Coronary artery (tissue), 2 donors: ENCODE measurements around the gene TTYH2.
"Not testable (repeated sequence)": the region's sequence is repeated elsewhere in the genome, so short reads cannot be mapped to it uniquely, and the experiment has no call there.

Experiments used
- DNase-seq: peaks from one replicate; pipeline ENCODE4 v3.0.0-alpha.2; 2017; ENCODE audit warnings: low spot score
- H3K27ac ChIP-seq, 2 donors: fragments of 200-600 bp; sonication (generic); one replicate each; pipeline ENCODE4 v1.5.1; 2016 to 2019
- H3K4me3 ChIP-seq: fragments of 200-600 bp; sonication (generic); 2 replicates; pipeline ENCODE4 v1.5.1; 2016; ENCODE audit warnings: mild to moderate bottlenecking, moderate library complexity
- CTCF ChIP-seq: fragments of 200-600 bp; sonication (generic); IDR thresholded peaks from one replicate; pipeline ENCODE4 v1.5.1; 2019; ENCODE audit warnings: antibody characterized with exemption

The TTYH2 gene

GRCh38 chr17:74277935-74278334 is 64.6 kb downstream of the TTYH2 start:
- no peak for TF ChIP-seq CTCF
- Histone ChIP-seq H3K4me3 (no peak overlapping the region), H3K27ac (no peak overlapping the region)
- DNase-seq, result no peak

- not testable (repeated sequence) for DNase-seq, H3K27ac ChIP-seq, H3K4me3 ChIP-seq
These were observed 66.2 kb downstream of the TTYH2 start for GRCh38 chr17:74279617-74280016.

GRCh38 chr17:74280093-74280513 is 66.7 kb downstream of the TTYH2 start:
- DNase-seq, result no peak
- no peak overlapping the region for H3K27ac ChIP-seq
- no peak overlapping the region for H3K4me3 ChIP-seq
- no peak for TF ChIP-seq CTCF

GRCh38 chr17:74281799-74282198 is 68.4 kb downstream of the TTYH2 start:
- no peak for DNase-seq
- no peak overlapping the region for H3K27ac ChIP-seq
- TF ChIP-seq CTCF, result no peak
- no peak overlapping the region for H3K4me3 ChIP-seq

GRCh38 chr17:74282274-74282586 is 68.9 kb downstream of the TTYH2 start:
- not testable (repeated sequence) for H3K27ac ChIP-seq

GRCh38 chr17:74282587-74283370 is 69.4 kb downstream of the TTYH2 start:
- no peak for TF ChIP-seq CTCF
- no peak for DNase-seq
- Histone ChIP-seq H3K27ac (no peak overlapping the region), H3K4me3 (no peak overlapping the region)

More at GRCh38 chr17:74282274-74282586, 68.9 kb downstream of the TTYH2 start:
- not testable (repeated sequence) for DNase-seq, H3K4me3 ChIP-seq

GRCh38 chr17:74283371-74283673 is 70.0 kb downstream of the TTYH2 start:
- DNase-seq, result no peak
- TF ChIP-seq CTCF, result no peak
- Histone ChIP-seq H3K27ac (no peak overlapping the region), H3K4me3 (no peak overlapping the region)

- no peak overlapping the region for H3K27ac ChIP-seq
- no peak for TF ChIP-seq CTCF
- H3K4me3 ChIP-seq, result no peak overlapping the region
- no peak for DNase-seq
These were observed 73.7 kb downstream of the TTYH2 start for GRCh38 chr17:74287031-74287602.
